Astrocyte of the cerebellum (primary cell): ENCODE measurements around the gene SNAP25.
A peak's percentile ranks its signal among the peaks of the same experiment; 100 is the strongest.

Source experiments
- DNase-seq: peaks from one replicate; pipeline ENCODE4 v3.0.0-alpha.2; 2011; ENCODE audit warnings: low read depth
- H3K4me3 ChIP-seq: 2 replicates; pipeline ENCODE4 v1.5.1; 2011; ENCODE audit warnings: mild to moderate bottlenecking, low read depth, low read length, moderate library complexity
- CTCF ChIP-seq: IDR thresholded peaks from 2 replicates; pipeline ENCODE4 v1.5.1; 2012; ENCODE audit warnings: low read length, low read depth, moderate library complexity, mild to moderate bottlenecking; ENCODE audit errors: missing control alignments
- in situ Hi-C: cut with HindIII; loops from 2 replicates; pipeline ENCODE4 v1.10.0; 2017; ENCODE audit warnings: low sequenced_read_pairs

Gene SNAP25

GRCh38 chr20:10177326-10177725, 41.3 kb upstream of the SNAP25 start:
- in situ Hi-C loops, result no loop called here
- no peak overlapping the region for H3K4me3 ChIP-seq
- peak; percentile 82 for DNase-seq
- no peak for TF ChIP-seq CTCF

- DNase-seq, result no peak
- no peak overlapping the region for H3K4me3 ChIP-seq
- in situ Hi-C loops, result no loop called here
- no peak for TF ChIP-seq CTCF
Observed at GRCh38 chr20:10178091-10178490, 40.5 kb upstream of the SNAP25 start.

- no peak overlapping the region for H3K4me3 ChIP-seq
- TF ChIP-seq CTCF, result no peak
- in situ Hi-C loops, result no loop called here
- DNase-seq, result no peak
Observed at GRCh38 chr20:10178727-10179313, 39.8 kb upstream of the SNAP25 start.

GRCh38 chr20:10179574-10180298, 38.9 kb upstream of the SNAP25 start:
- no peak overlapping the region for H3K4me3 ChIP-seq
- peak; percentile 50 for TF ChIP-seq CTCF
- no peak for DNase-seq
- in situ Hi-C loops, result no loop called here

GRCh38 chr20:10180651-10181235, 37.9 kb upstream of the SNAP25 start:
- DNase-seq, result no peak
- no peak for TF ChIP-seq CTCF
- in situ Hi-C loops, result no loop called here
- no peak overlapping the region for H3K4me3 ChIP-seq

GRCh38 chr20:10185741-10186558, 32.7 kb upstream of the SNAP25 start:
- no peak overlapping the region for H3K4me3 ChIP-seq
- TF ChIP-seq CTCF, result no peak
- in situ Hi-C loops, result no loop called here
- DNase-seq, result no peak
